ENCODE data around the gene RYR1. TPM values are rescaled to one million over a fixed set of nuclear protein-coding genes. Genes with fewer than 3 reads are reported as not detected.

RYR1 gene
- total RNA-seq, 1 donor from 2014 or later = 0.32 TPM

- DNase-seq (ENCODE audit: low read depth) = no peak
- Mint-ChIP-seq H3K27ac (ENCODE audit: unreplicated experiment) (no peak overlapping the region), H3K27me3 (ENCODE audit: low read depth, unreplicated experiment) (peaks cover 14% of the 10 kb centered on the region), H3K4me1 (ENCODE audit: low read depth, unreplicated experiment) (no peaks in the 10 kb centered on the region), H3K36me3 (ENCODE audit: low read depth, unreplicated experiment) (no peaks in the 10 kb centered on the region), H3K9me3 (ENCODE audit: unreplicated experiment) (no peaks in the 10 kb centered on the region), H3K4me3 (ENCODE audit: unreplicated experiment) (no peak overlapping the region)
- Histone ChIP-seq H3K4me3 (ENCODE audit: insufficient read depth, low read depth, low read length) (no peak overlapping the region), H2AFZ (ENCODE audit: low read depth, low read length) (no peak overlapping the region), H3K79me2 (ENCODE audit: insufficient read depth, low read length) (no peaks in the 10 kb centered on the region), H3K4me2 (ENCODE audit: low read length) (no peak overlapping the region), H3K9me3 (ENCODE audit: insufficient read depth, low read depth, low read length) (no peaks in the 10 kb centered on the region), H4K20me1 (ENCODE audit: insufficient read depth, low read length) (no peaks in the 10 kb centered on the region), H3K36me3 (ENCODE audit: insufficient read depth, low read length) (no peaks in the 10 kb centered on the region), H3K27me3 (ENCODE audit: insufficient read depth, low read length) (peaks cover 3% of the 10 kb centered on the region), H3K27ac (ENCODE audit: low read depth, low read length) (no peak overlapping the region), H3K4me1 (ENCODE audit: insufficient read depth, low read length) (no peaks in the 10 kb centered on the region), H3K9ac (ENCODE audit: low read length) (no peak overlapping the region)
- FAIRE-seq = no peak
- TF ChIP-seq, protein P1, sequence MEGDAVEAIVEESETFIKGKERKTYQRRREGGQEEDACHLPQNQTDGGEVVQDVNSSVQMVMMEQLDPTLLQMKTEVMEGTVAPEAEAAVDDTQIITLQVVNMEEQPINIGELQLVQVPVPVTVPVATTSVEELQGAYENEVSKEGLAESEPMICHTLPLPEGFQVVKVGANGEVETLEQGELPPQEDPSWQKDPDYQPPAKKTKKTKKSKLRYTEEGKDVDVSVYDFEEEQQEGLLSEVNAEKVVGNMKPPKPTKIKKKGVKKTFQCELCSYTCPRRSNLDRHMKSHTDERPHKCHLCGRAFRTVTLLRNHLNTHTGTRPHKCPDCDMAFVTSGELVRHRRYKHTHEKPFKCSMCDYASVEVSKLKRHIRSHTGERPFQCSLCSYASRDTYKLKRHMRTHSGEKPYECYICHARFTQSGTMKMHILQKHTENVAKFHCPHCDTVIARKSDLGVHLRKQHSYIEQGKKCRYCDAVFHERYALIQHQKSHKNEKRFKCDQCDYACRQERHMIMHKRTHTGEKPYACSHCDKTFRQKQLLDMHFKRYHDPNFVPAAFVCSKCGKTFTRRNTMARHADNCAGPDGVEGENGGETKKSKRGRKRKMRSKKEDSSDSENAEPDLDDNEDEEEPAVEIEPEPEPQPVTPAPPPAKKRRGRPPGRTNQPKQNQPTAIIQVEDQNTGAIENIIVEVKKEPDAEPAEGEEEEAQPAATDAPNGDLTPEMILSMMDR (IDR thresholded peaks at IDR 0.05; ENCODE audit: insufficient read depth, low read depth, low read length) = no peak
- TF ChIP-seq EZH2 (IDR thresholded peaks at IDR 0.05; ENCODE audit: insufficient read depth, low read length) = no peak
Observed at GRCh38 chr19:38526430-38526829, 92.9 kb downstream of the RYR1 start.

- H3K4me2 ChIP-seq (ENCODE audit: low read length) = no peak overlapping the region
- Mint-ChIP-seq H3K27ac (ENCODE audit: unreplicated experiment) (no peak overlapping the region), H3K9me3 (ENCODE audit: unreplicated experiment) (no peaks in the 10 kb centered on the region), H3K4me3 (ENCODE audit: unreplicated experiment) (no peak overlapping the region), H3K27me3 (ENCODE audit: low read depth, unreplicated experiment) (peaks cover 16% of the 10 kb centered on the region), H3K4me1 (ENCODE audit: low read depth, unreplicated experiment) (no peaks in the 10 kb centered on the region), H3K36me3 (ENCODE audit: low read depth, unreplicated experiment) (no peaks in the 10 kb centered on the region)
- no peaks in the 10 kb centered on the region for H3K36me3 ChIP-seq (ENCODE audit: insufficient read depth, low read length)
- H3K27me3 ChIP-seq (ENCODE audit: insufficient read depth, low read length) = peaks cover 3% of the 10 kb centered on the region
- H3K4me1 ChIP-seq (ENCODE audit: insufficient read depth, low read length) = no peaks in the 10 kb centered on the region
- no peak overlapping the region for H2AFZ ChIP-seq (ENCODE audit: low read depth, low read length)
- no peak overlapping the region for H3K27ac ChIP-seq (ENCODE audit: low read depth, low read length)
- no peak overlapping the region for H3K4me3 ChIP-seq (ENCODE audit: insufficient read depth, low read depth, low read length)
- H3K79me2 ChIP-seq (ENCODE audit: insufficient read depth, low read length) = no peaks in the 10 kb centered on the region
- no peaks in the 10 kb centered on the region for H3K9me3 ChIP-seq (ENCODE audit: insufficient read depth, low read depth, low read length)
- no peak for FAIRE-seq
- TF ChIP-seq EZH2 (IDR thresholded peaks at IDR 0.05; ENCODE audit: insufficient read depth, low read length) = no peak
- TF ChIP-seq, protein P1 (IDR thresholded peaks at IDR 0.05; ENCODE audit: insufficient read depth, low read depth, low read length) = no peak
- no peak overlapping the region for H3K9ac ChIP-seq (ENCODE audit: low read length)
- no peak for DNase-seq (ENCODE audit: low read depth)
- H4K20me1 ChIP-seq (ENCODE audit: insufficient read depth, low read length) = no peaks in the 10 kb centered on the region
Observed at GRCh38 chr19:38527466-38528136, 94.1 kb downstream of the RYR1 start.

- Histone ChIP-seq H3K9me3 (ENCODE audit: insufficient read depth, low read depth, low read length) (no peaks in the 10 kb centered on the region), H3K4me1 (ENCODE audit: insufficient read depth, low read length) (no peaks in the 10 kb centered on the region), H3K9ac (ENCODE audit: low read length) (no peak overlapping the region), H2AFZ (ENCODE audit: low read depth, low read length) (no peak overlapping the region), H3K27me3 (ENCODE audit: insufficient read depth, low read length) (peaks cover 3% of the 10 kb centered on the region), H3K79me2 (ENCODE audit: insufficient read depth, low read length) (no peaks in the 10 kb centered on the region), H3K4me3 (ENCODE audit: insufficient read depth, low read depth, low read length) (no peak overlapping the region), H3K4me2 (ENCODE audit: low read length) (no peak overlapping the region), H4K20me1 (ENCODE audit: insufficient read depth, low read length) (no peaks in the 10 kb centered on the region), H3K27ac (ENCODE audit: low read depth, low read length) (no peak overlapping the region), H3K36me3 (ENCODE audit: insufficient read depth, low read length) (no peaks in the 10 kb centered on the region)
- DNase-seq (ENCODE audit: low read depth) = no peak
- Mint-ChIP-seq H3K27me3 (ENCODE audit: low read depth, unreplicated experiment) (peaks cover 22% of the 10 kb centered on the region), H3K36me3 (ENCODE audit: low read depth, unreplicated experiment) (no peaks in the 10 kb centered on the region), H3K27ac (ENCODE audit: unreplicated experiment) (no peak overlapping the region), H3K4me1 (ENCODE audit: low read depth, unreplicated experiment) (no peaks in the 10 kb centered on the region), H3K9me3 (ENCODE audit: unreplicated experiment) (no peaks in the 10 kb centered on the region), H3K4me3 (ENCODE audit: unreplicated experiment) (no peak overlapping the region)
- TF ChIP-seq, protein P1 (IDR thresholded peaks at IDR 0.05; ENCODE audit: insufficient read depth, low read depth, low read length) = no peak
- TF ChIP-seq EZH2 (IDR thresholded peaks at IDR 0.05; ENCODE audit: insufficient read depth, low read length) = no peak
- no peak for FAIRE-seq
Observed at GRCh38 chr19:38528213-38528755, 94.8 kb downstream of the RYR1 start.

Data from astrocyte (in vitro differentiated cells and primary cell).